Endothelial cell of umbilical vein (primary cell): ENCODE measurements around the gene FHIT. TPM values are rescaled to one million over a fixed set of nuclear protein-coding genes. Genes with fewer than 3 reads are reported as not detected.

Experiments used
- BruUV-seq: library from RNA; stranded (reverse); fragments of 400-500 nt; replicated peaks from 2 replicates; lab custom pipeline; 2021; lab: Mats Ljungman, UMichigan
- CTCF ChIA-PET: fragments of 300-600, 350-600 bp; sonication (Branson Sonifier 250); formaldehyde crosslinking; loops from one replicate; lab custom pipeline; 2021; ENCODE audit warnings: antibody characterized with exemption, inconsistent platforms; lab: Charles Lee
- POLR2A ChIA-PET: fragments of 300-600, 350-600 bp; sonication (Branson Sonifier 250); formaldehyde crosslinking; loops from one replicate; lab custom pipeline; 2021; ENCODE audit warnings: antibody characterized with exemption, inconsistent platforms; lab: Charles Lee
- DNase-seq: peaks from one replicate; pipeline ENCODE4 v3.0.0-alpha.2; 2011; ENCODE audit warnings: low read depth, low spot score
- FAIRE-seq: peaks from 2 replicates; lab custom pipeline; 2011; peaks lifted over from hg19 to GRCh38; lab: Jason Lieb, UNC
- H2AFZ ChIP-seq: 2 replicates; pipeline ENCODE4 v1.6.0; 2012; ENCODE audit warnings: low read depth, low read length, control low read depth, inconsistent platforms
- H3K27ac ChIP-seq: 2 replicates; pipeline ENCODE4 v1.5.1; 2011; ENCODE audit warnings: low read depth, mild to moderate bottlenecking, control low read depth, low read length, moderate library complexity; ENCODE audit not compliant: insufficient read depth
- H3K27me3 ChIP-seq, 2 experiments: 2 replicates each; pipeline versions ENCODE4 v1.6.0 to v1.6.1; 2011; ENCODE audit warnings: low read length in 2 of 2, mixed read lengths in 1 of 2; ENCODE audit not compliant: control insufficient read depth in 2 of 2, insufficient read depth in 2 of 2
- H3K36me3 ChIP-seq, 2 experiments: 2 replicates in 1 of 2; 3 replicates in 1 of 2; pipeline ENCODE4 v1.5.1; 2011; ENCODE audit warnings: low read length in 2 of 2, mild to moderate bottlenecking in 1 of 2, moderate library complexity in 1 of 2; ENCODE audit not compliant: control insufficient read depth in 2 of 2, insufficient read depth in 2 of 2; ENCODE audit errors: extremely low read depth in 1 of 2
- H3K4me1 ChIP-seq: 3 replicates; pipeline ENCODE4 v1.5.1; 2011; ENCODE audit warnings: mild to moderate bottlenecking, low read length; ENCODE audit not compliant: control insufficient read depth, insufficient read depth; ENCODE audit errors: extremely low read depth
- H3K4me2 ChIP-seq: 2 replicates; pipeline ENCODE4 v1.6.1; 2011; ENCODE audit warnings: low read length, control low read depth, mixed read lengths; ENCODE audit not compliant: insufficient read depth
- H3K4me3 ChIP-seq, 3 experiments: fragments of 200-600 bp in 1 of 3; sonication (generic), shearing (Covaris generic) in 1 of 3; replicated peaks in 1 of 3; 2 replicates each; pipeline ENCODE4 v1.5.1; 2011 to 2016; ENCODE audit warnings: control low read depth in 3 of 3, low read length in 3 of 3, mild to moderate bottlenecking in 2 of 3, inconsistent platforms in 1 of 3, low read depth in 1 of 3, moderate library complexity in 1 of 3; ENCODE audit not compliant: insufficient read depth in 1 of 3
- H3K79me2 ChIP-seq: 2 replicates; pipeline ENCODE4 v1.6.0; 2012; ENCODE audit warnings: low read length, inconsistent platforms; ENCODE audit not compliant: control insufficient read depth, insufficient read depth
- H3K9ac ChIP-seq: replicated peaks from 2 replicates; pipeline ENCODE3; 2011; ENCODE audit warnings: low read length, control low read depth; ENCODE audit not compliant: insufficient read depth; ENCODE audit errors: extremely low read depth
- H3K9me1 ChIP-seq: replicated peaks from 3 replicates; pipeline ENCODE4 v1.6.0; 2011; ENCODE audit warnings: mild to moderate bottlenecking, low read length; ENCODE audit not compliant: control insufficient read depth, insufficient read depth; ENCODE audit errors: extremely low read depth
- H3K9me3 ChIP-seq: replicated peaks from 2 replicates; pipeline ENCODE4 v1.5.1; 2012; ENCODE audit warnings: low read length, inconsistent platforms; ENCODE audit not compliant: control insufficient read depth, insufficient read depth
- H4K20me1 ChIP-seq: replicated peaks from 2 replicates; pipeline ENCODE3; 2011; ENCODE audit warnings: mild to moderate bottlenecking, low read length; ENCODE audit not compliant: control insufficient read depth, insufficient read depth; ENCODE audit errors: extremely low read depth
- CTCF ChIP-seq, 2 donors: IDR thresholded peaks; 1 replicate in 1 of 2; 2 replicates in 1 of 2; pipeline ENCODE4 v1.5.1; 2011; ENCODE audit warnings: low read length in 2 of 2, mild to moderate bottlenecking in 2 of 2, moderate library complexity in 2 of 2, control low read depth in 1 of 2, inconsistent platforms in 1 of 2, low read depth in 1 of 2; ENCODE audit not compliant: insufficient read depth in 1 of 2; ENCODE audit errors: extremely low read depth in 1 of 2
- EZH2 ChIP-seq: IDR thresholded peaks from 2 replicates; pipeline ENCODE4 v1.6.1; 2012; ENCODE audit warnings: borderline replicate concordance, low read depth, mild to moderate bottlenecking, moderate library complexity, low read length, inconsistent platforms; ENCODE audit not compliant: severe bottlenecking
- FOS ChIP-seq: IDR thresholded peaks from 2 replicates; pipeline ENCODE4 v1.6.1; 2011; ENCODE audit warnings: mild to moderate bottlenecking, low read length, moderate library complexity, borderline replicate concordance; ENCODE audit not compliant: insufficient read depth
- GATA2 ChIP-seq: IDR thresholded peaks from 2 replicates; pipeline ENCODE4 v1.7.0; 2011; ENCODE audit warnings: low read depth, mild to moderate bottlenecking, moderate library complexity, mixed read lengths, low read length; ENCODE audit not compliant: insufficient read length, insufficient read depth
- JUN ChIP-seq: IDR thresholded peaks from 2 replicates; pipeline ENCODE4 v1.6.1; 2011; ENCODE audit warnings: borderline replicate concordance, low read depth; ENCODE audit not compliant: insufficient read length, insufficient read depth
- MAX ChIP-seq: IDR thresholded peaks from 2 replicates; pipeline ENCODE4 v1.6.1; 2011; ENCODE audit not compliant: insufficient read depth, insufficient read length
- MYC ChIP-seq: IDR thresholded peaks from one replicate; pipeline ENCODE4 v1.6.1; 2011; ENCODE audit warnings: mild to moderate bottlenecking, low read depth, low read length
- POLR2A ChIP-seq: IDR thresholded peaks from 2 replicates; pipeline ENCODE4 v1.6.1; 2012; ENCODE audit warnings: low read depth, mild to moderate bottlenecking, control low read depth, low read length
- POLR2AphosphoS5 ChIP-seq: IDR thresholded peaks from 2 replicates; pipeline ENCODE4 v1.6.1; 2012; ENCODE audit warnings: low read depth, mild to moderate bottlenecking, control low read depth, low read length, moderate library complexity; ENCODE audit not compliant: insufficient read depth
- dilution Hi-C: fragments of 300-500 bp; cut with MboI; formaldehyde crosslinking; loops from one replicate; pipeline ENCODE4 v1.15.0; 2019; ENCODE audit warnings: low sequenced_read_pairs; ENCODE audit not compliant: extremely low pct_ligation_motif_present
- intact Hi-C: fragments of 100-400 bp; cut with micrococcal nuclease; formaldehyde crosslinking; loops from one replicate; pipeline ENCODE4 v1.10.0; 2022
- polyA plus RNA-seq, 4 experiments: library from polyadenylated mRNA; depleted of rRNA in 3 of 4; stranded (reverse) in 3 of 4; unstranded in 1 of 4; fragments of >200 nt; gene quantifications; 2 replicates each; pipeline versions ENCODE4 v1.2.1 to v1.2.3, GENCODE V29; 2011 to 2012; ENCODE audit warnings: missing spikeins in 1 of 4
- total RNA-seq: library from RNA; stranded (reverse); gene quantifications from 2 replicates; pipeline ENCODE4 v1.2.3, GENCODE V29; 2021

Gene FHIT
- total and polyA plus RNA-seq, 2 donors (not counting 3 experiments of a cell fraction or from before 2014, with no cell fraction given): 0.47 to 2.2 TPM

DNA sequence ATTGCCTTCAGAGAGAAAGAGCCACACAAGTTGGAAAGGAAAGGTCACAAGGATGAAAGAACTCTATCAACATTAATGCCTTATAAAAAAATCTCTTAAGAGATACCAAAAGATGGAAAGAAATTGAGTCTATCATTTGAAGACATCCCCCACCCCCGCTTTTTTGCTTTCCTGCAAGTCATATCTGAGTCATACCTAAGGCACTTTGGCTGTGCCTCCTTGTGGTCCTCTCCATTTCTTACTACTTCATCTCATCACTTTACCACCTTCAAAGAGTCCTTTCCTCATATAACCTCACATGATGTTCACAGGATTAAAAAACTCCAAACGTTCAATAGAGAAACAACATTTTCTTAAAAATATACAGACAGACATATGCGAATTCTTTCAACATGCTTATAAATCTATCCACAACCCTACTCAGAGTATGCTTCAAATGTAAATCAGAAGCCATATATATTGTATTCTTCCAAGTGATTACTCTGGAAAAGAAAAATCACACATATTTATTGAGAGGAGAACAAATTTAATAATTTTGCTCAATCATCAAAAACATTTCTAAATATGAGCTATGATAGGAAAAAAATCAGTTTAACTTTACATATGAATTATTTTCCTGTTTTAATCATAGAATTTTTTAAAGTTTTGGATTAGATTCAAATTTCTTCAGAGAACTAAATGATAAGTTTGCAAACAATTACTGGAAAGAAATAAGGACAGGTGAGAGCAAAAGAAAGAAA, 1197.6 kb downstream of the FHIT start:
- no peaks in the 10 kb centered on the region for H3K27me3 ChIP-seq
- peaks cover 2% of the 10 kb centered on the region for H3K9me3 ChIP-seq
- ChIA-PET POLR2A (no interaction called here), CTCF (no interaction called here)
- FAIRE-seq: no peak
- no peaks in the 10 kb centered on the region for H4K20me1 ChIP-seq
- no peak for TF ChIP-seq MYC
- no peak for TF ChIP-seq GATA2
- TF ChIP-seq FOS: no peak
- TF ChIP-seq POLR2AphosphoS5: no peak
- no peak for TF ChIP-seq JUN
- TF ChIP-seq CTCF (IDR thresholded peaks at IDR 0.05; ENCODE audit: extremely low read depth in 1 of 2, insufficient read depth in 1 of 2, low read depth in 1 of 2, low read length in 2 of 2): no peak
- no peak for TF ChIP-seq EZH2
- no peak for TF ChIP-seq POLR2A
- TF ChIP-seq MAX: no peak
- H3K27ac ChIP-seq: no peak overlapping the region
- no peak overlapping the region for H3K4me3 ChIP-seq
- BruUV-seq: no TSS peak
- intact Hi-C loops: no loop called here
- no peaks in the 10 kb centered on the region for H3K9me1 ChIP-seq
- no peak overlapping the region for H2AFZ ChIP-seq
- no peaks in the 10 kb centered on the region for H3K4me1 ChIP-seq
- no peak overlapping the region for H3K9ac ChIP-seq
- no peaks in the 10 kb centered on the region for H3K36me3 ChIP-seq
- no peak overlapping the region for H3K4me2 ChIP-seq
- dilution Hi-C loops: no loop called here
- no peak for DNase-seq
- H3K79me2 ChIP-seq: no peaks in the 10 kb centered on the region
